SK-N-SH (cell line): Measurements from ENCODE around the gene ITSN1. TPM values are rescaled to one million over a fixed set of nuclear protein-coding genes. Genes with fewer than 3 reads are reported as not detected.
A peak's percentile ranks its signal among the peaks of the same experiment; 100 is the strongest.

ENCODE experiments used
- CTCF ChIA-PET: fragments of 300-600, 350-600 bp; formaldehyde crosslinking; extraction: SDS; loops from one replicate; lab custom pipeline; 2021; lab: Yijun Ruan, JAX
- POLR2A ChIA-PET: fragments of 350-600 bp; sonication (Branson Sonifier 250); formaldehyde crosslinking; extraction: SDS; loops from one replicate; lab custom pipeline; 2020; ENCODE audit warnings: antibody characterized with exemption, inconsistent platforms; lab: Yijun Ruan, JAX
- DNase-seq: peaks from one replicate; pipeline ENCODE4 v3.0.0; 2012
- H2AFZ ChIP-seq: fragments of 200-600 bp; sonication (generic); 2 replicates; pipeline ENCODE4 v1.8.1; 2016; ENCODE audit warnings: antibody characterized with exemption, mild to moderate bottlenecking, low read depth
- H3F3A ChIP-seq: fragments of 200-600 bp; sonication (generic); replicated peaks from 2 replicates; pipeline ENCODE3; 2016; ENCODE audit warnings: antibody characterized with exemption, mild to moderate bottlenecking; ENCODE audit not compliant: insufficient read depth
- H3K27ac ChIP-seq, 2 experiments: fragments of 200-500 bp in 1 of 2; fragments of 200-600 bp in 1 of 2; sonication (Bioruptor generic) in 1 of 2; sonication (generic), shearing (Covaris generic) in 1 of 2; 2 replicates each; pipeline versions ENCODE4 v1.5.1 to v1.6.1; 2014 to 2016; ENCODE audit warnings: low read depth in 2 of 2, inconsistent platforms in 1 of 2, low read length in 1 of 2, mild to moderate bottlenecking in 1 of 2, mixed read lengths in 1 of 2
- H3K27me3 ChIP-seq: fragments of 200-600 bp; sonication (generic), shearing (Covaris generic); 2 replicates; pipeline ENCODE4 v1.6.1; 2016; ENCODE audit warnings: mixed run types; ENCODE audit not compliant: insufficient read depth
- H3K36me3 ChIP-seq, 2 experiments: fragments of 200-500 bp in 1 of 2; fragments of 200-600 bp in 1 of 2; sonication (Bioruptor generic) in 1 of 2; sonication (generic) in 1 of 2; replicated peaks in 1 of 2; 2 replicates each; pipeline versions ENCODE3 to v1.5.1; 2014 to 2016; ENCODE audit warnings: low read length in 1 of 2, mild to moderate bottlenecking in 1 of 2; ENCODE audit not compliant: insufficient read depth in 2 of 2, control insufficient read depth in 1 of 2
- H3K4me1 ChIP-seq, 2 experiments: fragments of 200-500 bp in 1 of 2; fragments of 200-600 bp in 1 of 2; sonication (Bioruptor generic) in 1 of 2; sonication (generic), shearing (Covaris generic) in 1 of 2; 2 replicates each; pipeline versions ENCODE4 v1.5.1 to v1.6.1; 2014 to 2016; ENCODE audit warnings: low read depth in 1 of 2, low read length in 1 of 2, mixed run types in 1 of 2; ENCODE audit not compliant: insufficient read depth in 2 of 2, control insufficient read depth in 1 of 2
- H3K4me2 ChIP-seq: fragments of 200-600 bp; sonication (generic), shearing (Covaris generic); 2 replicates; pipeline ENCODE4 v1.6.1; 2017; ENCODE audit warnings: mixed run types
- H3K4me3 ChIP-seq, 2 experiments: fragments of 200-500 bp in 1 of 2; fragments of 200-600 bp in 1 of 2; sonication (Bioruptor generic) in 1 of 2; sonication (generic), shearing (Covaris generic) in 1 of 2; 2 replicates each; pipeline versions ENCODE4 v1.5.1 to v1.8.1; 2014 to 2016; ENCODE audit warnings: low read depth in 2 of 2, inconsistent platforms in 1 of 2, low read length in 1 of 2, mild to moderate bottlenecking in 1 of 2, mixed read lengths in 1 of 2, moderate library complexity in 1 of 2
- H3K79me2 ChIP-seq: fragments of 200-600 bp; sonication (generic); 2 replicates; pipeline ENCODE4 v1.8.1; 2017; ENCODE audit warnings: mild to moderate bottlenecking; ENCODE audit not compliant: insufficient read depth
- H3K9ac ChIP-seq: fragments of 200-600 bp; sonication (generic); 2 replicates; pipeline ENCODE4 v1.6.1; 2017; ENCODE audit warnings: mixed run types
- H3K9me2 ChIP-seq: fragments of 200-600 bp; sonication (generic); 2 replicates; pipeline ENCODE4 v1.6.1; 2017; ENCODE audit warnings: mixed run types
- H3K9me3 ChIP-seq: fragments of 200-600 bp; sonication (generic); 2 replicates; pipeline ENCODE4 v1.6.1; 2017; ENCODE audit warnings: mixed run types, mild to moderate bottlenecking, moderate library complexity
- H4K20me1 ChIP-seq: fragments of 200-600 bp; sonication (generic); 2 replicates; pipeline ENCODE4 v1.6.1; 2017; ENCODE audit warnings: mild to moderate bottlenecking, mixed run types; ENCODE audit not compliant: insufficient read depth
- CHD2 ChIP-seq: fragments of 150-350 bp; IDR thresholded peaks from 2 replicates; pipeline ENCODE4 v1.6.1; 2018; ENCODE audit warnings: low read length; ENCODE audit not compliant: partially characterized antibody
- ELF1 ChIP-seq: IDR thresholded peaks from 2 replicates; pipeline ENCODE4 v1.4.0; 2012
- EP300 ChIP-seq, 2 experiments: IDR thresholded peaks; 2 replicates each; pipeline versions ENCODE4 v1.4.0 to v1.6.1; 2012; ENCODE audit warnings: borderline replicate concordance in 1 of 2, low read depth in 1 of 2, low read length in 1 of 2
- GABPA ChIP-seq: IDR thresholded peaks from 2 replicates; pipeline ENCODE4 v1.4.0; 2012; ENCODE audit warnings: low read depth, mild to moderate bottlenecking
- GATA2 ChIP-seq: sonication (generic); formaldehyde crosslinking; IDR thresholded peaks from 2 replicates; pipeline ENCODE4 v1.5.0; 2020; ENCODE audit warnings: mild to moderate bottlenecking, missing genetic modification reagents
- JUND ChIP-seq: IDR thresholded peaks from 2 replicates; pipeline ENCODE4 v1.4.0; 2012
- MEF2A ChIP-seq: IDR thresholded peaks from 2 replicates; pipeline ENCODE4 v1.4.0; 2012; ENCODE audit warnings: low read depth, borderline replicate concordance
- NFIC ChIP-seq: IDR thresholded peaks from 2 replicates; pipeline ENCODE4 v1.4.0; 2012; ENCODE audit warnings: borderline replicate concordance
- POLR2AphosphoS5 ChIP-seq: IDR thresholded peaks from 2 replicates; pipeline ENCODE4 v1.6.1; 2012; ENCODE audit warnings: low read depth, low read length
- RFX5 ChIP-seq: IDR thresholded peaks from 2 replicates; pipeline ENCODE4 v1.6.1; 2012; ENCODE audit warnings: mild to moderate bottlenecking, improper control_type of control experiment, low read length
- RXRA ChIP-seq: IDR thresholded peaks from 2 replicates; pipeline ENCODE4 v1.4.0; 2012; ENCODE audit warnings: low read depth, mild to moderate bottlenecking, borderline replicate concordance
- SIN3A ChIP-seq: IDR thresholded peaks from 2 replicates; pipeline ENCODE4 v1.6.1; 2012; ENCODE audit warnings: low read depth, mild to moderate bottlenecking, low read length, moderate library complexity, borderline replicate concordance
- SMC3 ChIP-seq: IDR thresholded peaks from 2 replicates; pipeline ENCODE4 v1.6.1; 2012; ENCODE audit warnings: low read depth, low read length, improper control_type of control experiment
- WGBS: methylation state at CpG from one replicate; pipeline ENCODE4 v1.1.6; 2017; ENCODE audit warnings: low lambda C conversion rate; 5-methylcytosine and 5-hydroxymethylcytosine counted together
- polyA plus RNA-seq, 3 experiments: library from polyadenylated mRNA; depleted of rRNA; stranded (reverse); fragments of >200 nt; gene quantifications; 2 replicates each; pipeline ENCODE4 v1.2.3, GENCODE V29; 2012
- TF ChIP-seq, protein P1 (sequence below): IDR thresholded peaks from 2 replicates; pipeline ENCODE4 v1.4.0; 2012; ENCODE audit warnings: low read depth, borderline replicate concordance
- TF ChIP-seq, protein P2 (sequence below): fragments of 150-350 bp; IDR thresholded peaks from 2 replicates; pipeline ENCODE4 v1.6.1; 2017; ENCODE audit warnings: antibody characterized with exemption, low read length, low read depth, borderline replicate concordance
- TF ChIP-seq, protein P3 (sequence below): fragments of 150-350 bp; IDR thresholded peaks from 2 replicates; pipeline ENCODE4 v1.6.1; 2016; ENCODE audit warnings: mild to moderate bottlenecking, low read depth, low read length
- TF ChIP-seq, protein P4 (sequence below): IDR thresholded peaks from 2 replicates; pipeline ENCODE4; 2012
- TF ChIP-seq, protein P5 (sequence below): IDR thresholded peaks from 2 replicates; pipeline ENCODE4 v1.4.0; 2012; ENCODE audit warnings: low read depth

The ITSN1 gene
- polyA plus RNA-seq, 1 of the 3 experiments (the other 2 are of a cell fraction): 27.8 TPM

DNA sequence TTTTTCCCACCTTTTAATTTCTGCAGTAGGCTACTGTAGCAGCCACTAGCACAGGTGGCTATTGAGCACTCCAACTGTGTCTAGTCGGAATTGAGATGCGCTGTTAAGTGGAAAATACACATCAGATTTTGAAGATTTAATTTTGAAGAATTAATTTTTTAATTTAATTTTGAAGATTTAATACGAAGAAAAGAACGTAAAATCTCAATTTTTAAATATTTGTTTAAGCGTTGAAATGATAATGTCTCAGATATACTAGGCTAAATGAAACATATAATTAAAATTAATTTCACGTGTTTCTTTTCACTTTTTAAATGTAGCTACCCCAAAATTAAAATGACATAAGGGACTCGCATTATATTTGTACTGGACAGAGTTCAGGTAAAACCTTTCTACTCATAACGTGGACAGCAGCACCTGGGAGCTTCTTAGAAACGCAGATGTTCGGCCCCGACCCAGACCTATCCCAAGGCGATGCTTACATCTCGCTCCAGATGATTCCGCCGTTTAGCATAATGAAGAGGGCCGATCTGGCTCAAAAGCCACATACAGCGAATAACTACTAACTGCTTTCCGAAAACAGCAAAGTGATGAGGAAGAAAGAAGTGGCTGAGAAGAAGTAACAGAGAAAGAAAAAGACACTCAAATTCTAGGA is 1.5 kb upstream of the ITSN1 start:
- H3K4me1 ChIP-seq: peaks cover 13 to 15% of the 10 kb centered on the region in 2 experiments
- DNase-seq: peak; percentile 33
- ChIA-PET POLR2A (no interaction called here), CTCF (interaction anchor here (1.5 kb wide), 1 partner anchor 35 kb away, joined by 6 read pairs; no protein-coding TSS in a partner anchor)
- H3K79me2 ChIP-seq: peaks cover 85% of the 10 kb centered on the region
- H3K9me3 ChIP-seq: no peaks in the 10 kb centered on the region
- H3K9me2 ChIP-seq: no peaks in the 10 kb centered on the region
- peaks cover 21% of the 10 kb centered on the region; the same call in 1 of the 2 replicates for H4K20me1 ChIP-seq
- H3F3A ChIP-seq: no peaks in the 10 kb centered on the region
- peak overlapping the region; percentile 87 to 89 for H3K27ac ChIP-seq
- peak overlapping the region; percentile 72 for H2AFZ ChIP-seq
- H3K27me3 ChIP-seq: no peaks in the 10 kb centered on the region
- peak overlapping the region; percentile 70 for H3K9ac ChIP-seq
- H3K4me3 ChIP-seq: peak overlapping the region; percentile 73 to 88
- peak overlapping the region; percentile 80 for H3K4me2 ChIP-seq
- WGBS: 18% methylated on average over 18 of the region's 18 CpGs
- TF ChIP-seq CHD2: no peak
- no peak for TF ChIP-seq RXRA
- TF ChIP-seq, protein P1, sequence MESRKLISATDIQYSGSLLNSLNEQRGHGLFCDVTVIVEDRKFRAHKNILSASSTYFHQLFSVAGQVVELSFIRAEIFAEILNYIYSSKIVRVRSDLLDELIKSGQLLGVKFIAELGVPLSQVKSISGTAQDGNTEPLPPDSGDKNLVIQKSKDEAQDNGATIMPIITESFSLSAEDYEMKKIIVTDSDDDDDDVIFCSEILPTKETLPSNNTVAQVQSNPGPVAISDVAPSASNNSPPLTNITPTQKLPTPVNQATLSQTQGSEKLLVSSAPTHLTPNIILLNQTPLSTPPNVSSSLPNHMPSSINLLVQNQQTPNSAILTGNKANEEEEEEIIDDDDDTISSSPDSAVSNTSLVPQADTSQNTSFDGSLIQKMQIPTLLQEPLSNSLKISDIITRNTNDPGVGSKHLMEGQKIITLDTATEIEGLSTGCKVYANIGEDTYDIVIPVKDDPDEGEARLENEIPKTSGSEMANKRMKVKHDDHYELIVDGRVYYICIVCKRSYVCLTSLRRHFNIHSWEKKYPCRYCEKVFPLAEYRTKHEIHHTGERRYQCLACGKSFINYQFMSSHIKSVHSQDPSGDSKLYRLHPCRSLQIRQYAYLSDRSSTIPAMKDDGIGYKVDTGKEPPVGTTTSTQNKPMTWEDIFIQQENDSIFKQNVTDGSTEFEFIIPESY: no peak
- TF ChIP-seq, protein P2, sequence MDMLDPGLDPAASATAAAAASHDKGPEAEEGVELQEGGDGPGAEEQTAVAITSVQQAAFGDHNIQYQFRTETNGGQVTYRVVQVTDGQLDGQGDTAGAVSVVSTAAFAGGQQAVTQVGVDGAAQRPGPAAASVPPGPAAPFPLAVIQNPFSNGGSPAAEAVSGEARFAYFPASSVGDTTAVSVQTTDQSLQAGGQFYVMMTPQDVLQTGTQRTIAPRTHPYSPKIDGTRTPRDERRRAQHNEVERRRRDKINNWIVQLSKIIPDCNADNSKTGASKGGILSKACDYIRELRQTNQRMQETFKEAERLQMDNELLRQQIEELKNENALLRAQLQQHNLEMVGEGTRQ: no peak
- TF ChIP-seq GATA2 (CRISPR knock-in tag): no peak
- TF ChIP-seq SIN3A: no peak
- no peak for TF ChIP-seq NFIC
- H3K36me3 ChIP-seq: peaks cover 3 to 17% of the 10 kb centered on the region in 2 experiments

DNA sequence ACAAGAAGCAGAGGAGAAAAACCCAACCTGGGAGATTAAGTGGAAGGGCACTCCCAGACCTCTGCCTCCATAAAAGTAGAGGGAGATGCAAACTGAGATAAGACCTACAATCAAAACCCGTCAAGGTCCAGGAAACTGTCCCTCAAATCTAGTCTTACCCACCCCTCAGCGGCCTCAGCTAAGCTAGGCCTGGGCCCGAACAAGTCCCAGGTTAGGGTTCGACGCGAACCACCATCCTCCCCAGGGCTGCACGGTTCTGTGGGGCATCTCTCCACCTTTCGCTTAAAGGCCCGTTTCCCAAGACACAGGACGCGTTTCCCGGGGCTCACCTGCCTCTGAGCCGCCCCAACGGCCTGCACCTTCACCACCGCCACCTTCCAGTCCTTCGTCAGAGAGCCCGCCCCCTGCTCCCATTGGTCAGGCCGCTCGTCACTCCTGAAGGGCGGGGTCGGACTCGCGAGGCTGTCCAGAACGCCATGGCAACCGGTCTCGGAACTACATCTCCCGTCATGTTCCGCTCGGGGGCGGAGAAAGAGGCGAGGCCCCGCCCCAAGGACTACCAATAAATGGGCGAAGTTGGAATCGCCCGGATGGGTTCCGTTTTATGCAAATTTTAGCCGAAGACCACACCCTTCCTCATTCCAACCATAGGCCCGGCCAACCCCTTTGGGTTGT is 812 bp upstream of the ITSN1 start, which contains the start of gene CRYZL1:
Gene CRYZL1, minus strand, starts transcription at position 390 of the 675 bp plus-strand sequence. CDS start 10,190 bp downstream, outside the sequence.
- Histone ChIP-seq H3K4me3 (peak within 1 kb of the TSS; percentile 73 to 92), H3K79me2 (peaks cover 85% of the 10 kb centered on the region), H3F3A (no peaks in the 10 kb centered on the region), H3K27me3 (no peaks in the 10 kb centered on the region), H3K4me2 (peak within 1 kb of the TSS; percentile 80), H3K9me3 (no peaks in the 10 kb centered on the region), H3K9me2 (no peaks in the 10 kb centered on the region), H3K36me3 (peaks cover 3 to 18% of the 10 kb centered on the region in 2 experiments), H3K4me1 (peaks cover 13 to 15% of the 10 kb centered on the region in 2 experiments), H2AFZ (peak within 1 kb of the TSS; percentile 77), H3K9ac (peak within 1 kb of the TSS; percentile 70), H4K20me1 (peaks cover 23% of the 10 kb centered on the region; the same call in 1 of the 2 replicates), H3K27ac (peak within 1 kb of the TSS; percentile 87 to 98)
- ChIA-PET CTCF (interaction anchor here (1.5 kb wide), 1 partner anchor 36 kb away, joined by 6 read pairs; no protein-coding TSS in a partner anchor), POLR2A (no interaction called here)
- peak; percentile 91 for DNase-seq
- 2% methylated on average over 16 of the region's 38 CpGs for WGBS
- TF ChIP-seq GABPA: peak; percentile 54
- TF ChIP-seq, protein P1: peak; percentile 67; the same call in 1 of the 2 replicates
- TF ChIP-seq SMC3: no peak
- no peak for TF ChIP-seq JUND
- peak; percentile 80 for TF ChIP-seq ELF1
- TF ChIP-seq, protein P3, sequence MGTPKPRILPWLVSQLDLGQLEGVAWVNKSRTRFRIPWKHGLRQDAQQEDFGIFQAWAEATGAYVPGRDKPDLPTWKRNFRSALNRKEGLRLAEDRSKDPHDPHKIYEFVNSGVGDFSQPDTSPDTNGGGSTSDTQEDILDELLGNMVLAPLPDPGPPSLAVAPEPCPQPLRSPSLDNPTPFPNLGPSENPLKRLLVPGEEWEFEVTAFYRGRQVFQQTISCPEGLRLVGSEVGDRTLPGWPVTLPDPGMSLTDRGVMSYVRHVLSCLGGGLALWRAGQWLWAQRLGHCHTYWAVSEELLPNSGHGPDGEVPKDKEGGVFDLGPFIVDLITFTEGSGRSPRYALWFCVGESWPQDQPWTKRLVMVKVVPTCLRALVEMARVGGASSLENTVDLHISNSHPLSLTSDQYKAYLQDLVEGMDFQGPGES: peak; percentile 71
- no peak for TF ChIP-seq RFX5
- no peak for TF ChIP-seq MEF2A
- TF ChIP-seq CHD2: peak; percentile 88
- peak; percentile 62; the same call in 1 of the 2 replicates for TF ChIP-seq POLR2AphosphoS5
- no peak for TF ChIP-seq EP300 (IDR thresholded peaks at IDR 0.05; ENCODE audit: borderline replicate concordance in 1 of 2, low read depth in 1 of 2, low read length in 1 of 2)
- TF ChIP-seq, protein P4, sequence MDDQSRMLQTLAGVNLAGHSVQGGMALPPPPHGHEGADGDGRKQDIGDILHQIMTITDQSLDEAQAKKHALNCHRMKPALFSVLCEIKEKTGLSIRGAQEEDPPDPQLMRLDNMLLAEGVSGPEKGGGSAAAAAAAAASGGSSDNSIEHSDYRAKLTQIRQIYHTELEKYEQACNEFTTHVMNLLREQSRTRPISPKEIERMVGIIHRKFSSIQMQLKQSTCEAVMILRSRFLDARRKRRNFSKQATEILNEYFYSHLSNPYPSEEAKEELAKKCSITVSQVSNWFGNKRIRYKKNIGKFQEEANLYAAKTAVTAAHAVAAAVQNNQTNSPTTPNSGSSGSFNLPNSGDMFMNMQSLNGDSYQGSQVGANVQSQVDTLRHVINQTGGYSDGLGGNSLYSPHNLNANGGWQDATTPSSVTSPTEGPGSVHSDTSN: peak; percentile 99
- TF ChIP-seq, protein P5, sequence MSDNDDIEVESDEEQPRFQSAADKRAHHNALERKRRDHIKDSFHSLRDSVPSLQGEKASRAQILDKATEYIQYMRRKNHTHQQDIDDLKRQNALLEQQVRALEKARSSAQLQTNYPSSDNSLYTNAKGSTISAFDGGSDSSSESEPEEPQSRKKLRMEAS: no peak
